Spleen (tissue), 11 donors: ENCODE results near the gene H6PD. TPM values are rescaled to one million over a fixed set of nuclear protein-coding genes. Genes with fewer than 3 reads are reported as not detected.

Experiments used
- DNase-seq: peaks from one replicate; pipeline ENCODE4 v3.0.0-alpha.2; 2020
- H3K27ac ChIP-seq, 8 donors: fragments of 200-600 bp; sonication (generic) in 7 of 8; 1 replicate in 4 of 8; 2 replicates in 4 of 8; pipeline versions ENCODE4 v1.5.0 to v1.8.0; 2016 to 2021; ENCODE audit warnings: inconsistent platforms in 4 of 8, mild to moderate bottlenecking in 4 of 8, moderate library complexity in 1 of 8
- H3K27me3 ChIP-seq, 7 donors: fragments of 200-600 bp; sonication (generic) in 6 of 7; replicated peaks in 1 of 7; 1 replicate in 4 of 7; 2 replicates in 3 of 7; pipeline versions ENCODE4 v1.5.0 to v1.8.0; 2016 to 2021; ENCODE audit warnings: inconsistent platforms in 3 of 7, mild to moderate bottlenecking in 1 of 7
- H3K36me3 ChIP-seq, 6 donors: fragments of 200-600 bp; sonication (generic) in 5 of 6; 1 replicate in 4 of 6; 2 replicates in 2 of 6; pipeline versions ENCODE4 v1.5.0 to v1.8.0; 2016 to 2021; ENCODE audit warnings: inconsistent platforms in 2 of 6
- H3K4me1 ChIP-seq, 6 donors: fragments of 200-600 bp; sonication (generic) in 5 of 6; 1 replicate in 3 of 6; 2 replicates in 3 of 6; pipeline versions ENCODE4 v1.5.0 to v1.8.0; 2016 to 2021; ENCODE audit warnings: inconsistent platforms in 3 of 6
- H3K4me3 ChIP-seq, 8 donors: fragments of 200-600 bp; sonication (generic) in 7 of 8; 1 replicate in 4 of 8; 2 replicates in 4 of 8; pipeline versions ENCODE4 v1.5.0 to v1.8.0; 2016 to 2021; ENCODE audit warnings: inconsistent platforms in 4 of 8, mild to moderate bottlenecking in 4 of 8, moderate library complexity in 2 of 8
- H3K9me3 ChIP-seq, 8 donors: fragments of 200-600 bp; sonication (generic) in 7 of 8; 1 replicate in 4 of 8; 2 replicates in 4 of 8; pipeline versions ENCODE4 v1.5.0 to v1.8.0; 2016 to 2021; ENCODE audit warnings: inconsistent platforms in 4 of 8
- POLR2A ChIP-seq, 3 donors: fragments of 450-650 bp; IDR thresholded peaks; one replicate each; pipeline ENCODE4 v1.5.1; 2017; ENCODE audit warnings: antibody characterized with exemption in 3 of 3, mild to moderate bottlenecking in 1 of 3
- POLR2AphosphoS5 ChIP-seq, 3 donors: sonication (generic); formaldehyde crosslinking; IDR thresholded peaks; one replicate each; pipeline ENCODE4 v1.5.1; 2017; ENCODE audit warnings: antibody characterized with exemption in 3 of 3
- WGBS, 5 donors: extraction: QIAGEN DNeasy Blood & Tissue Kit in 3 of 5; methylation state at CpG; one replicate each; pipeline versions ENCODE4 v1.1.5 to v1.1.7; 2013 to 2018; 5-methylcytosine and 5-hydroxymethylcytosine counted together
- intact Hi-C: fragments of 100-400 bp; cut with DNase I; formaldehyde crosslinking; loops from one replicate; pipeline ENCODE4 v1.15.0; 2023; ENCODE audit warnings: low total_unique reads
- polyA plus RNA-seq, 3 donors: library from polyadenylated mRNA; stranded (reverse); fragments of 200-250 nt; gene quantifications; one replicate each; pipeline ENCODE4 v1.2.1, GENCODE V29; 2013
- total RNA-seq, 7 donors: library from RNA; depleted of rRNA in 3 of 7; stranded (reverse); fragments of >200 nt in 3 of 7; fragmentation: NEBNext Ultra II Directional in 4 of 7; extraction: Animal tissue kit (Norgen Biotek cat#: 25700) in 4 of 7; gene quantifications; one replicate each; pipeline versions ENCODE4 v1.1.0 to v1.2.1, GENCODE V29; 2016 to 2021
- TF ChIP-seq, protein P1 (sequence below), 11 experiments: fragments of 200-600 bp in 7 of 11; fragments of 450-650 bp in 4 of 11; sonication (generic) in 4 of 11; IDR thresholded peaks in 8 of 11; conservative IDR thresholded peaks in 3 of 11; 1 replicate in 7 of 11; 2 replicates in 4 of 11; pipeline versions ENCODE4 v1.4.0 to v1.8.0; 2016 to 2021; ENCODE audit warnings: antibody characterized with exemption in 11 of 11, inconsistent platforms in 4 of 11, mild to moderate bottlenecking in 1 of 11
- donor health status: healthy with polysubstance abuse.
- donor health status: DM: no; HTN: no; CAD: no; lungs with moderate emphysema.
- donor health status: DM: no; HTN: no; CAD: no.
- donor health status: Bipolar disorder and iron deficiency.
- donor health status: healthy.
- donor health status: DM: no; HTN: no; CAD: no.
- donor health status: DM: yes; HTN: yes; CAD: no.

The H6PD gene
- total and polyA plus RNA-seq, 10 donors, result 4.5 to 55.3 (median 35.5) TPM

DNA sequence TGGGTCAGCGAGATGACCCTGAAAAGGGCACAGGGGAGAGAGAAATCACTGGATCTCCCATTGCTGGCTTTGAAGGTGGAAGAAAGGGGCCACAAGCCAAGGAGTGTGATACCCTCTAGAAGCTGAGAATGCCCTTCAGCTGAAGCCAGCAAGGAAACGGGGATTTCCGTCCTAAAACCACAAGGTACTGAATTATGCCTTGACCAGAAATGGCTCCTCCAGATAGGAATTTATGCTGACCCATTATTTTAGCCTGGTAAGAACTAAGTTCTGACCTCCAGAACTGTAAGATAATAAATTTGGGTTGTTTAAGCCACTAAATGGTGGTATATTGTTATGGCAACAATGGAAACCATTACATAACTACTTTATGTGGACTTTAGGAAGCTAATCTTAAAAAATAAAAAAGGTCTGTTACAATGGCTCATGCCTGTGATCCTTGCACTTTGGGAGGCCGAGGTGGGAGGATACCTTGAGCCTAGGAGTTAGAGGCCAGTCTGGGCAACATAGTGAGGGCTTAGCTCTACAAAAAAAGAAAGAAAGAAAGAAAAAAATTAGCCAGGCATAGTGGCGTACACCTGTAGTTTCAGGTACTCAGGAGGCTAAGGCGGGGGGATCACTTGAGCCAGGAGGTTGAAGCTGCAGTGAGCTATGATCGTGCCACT lies 3.6 kb upstream of the H6PD start:
- peaks cover 0 to 6% (median 0%) of the 10 kb centered on the region in 8 donors for H3K9me3 ChIP-seq
- peaks cover 0 to 12% (median 0%) of the 10 kb centered on the region in 7 donors for H3K27me3 ChIP-seq
- no peak overlapping the region for H3K4me3 ChIP-seq
- H3K27ac ChIP-seq, result peak overlapping the region in 1 of 8 donors; percentile 96
- H3K4me1 ChIP-seq, result peaks cover 13 to 60% (median 29%) of the 10 kb centered on the region in 6 donors
- intact Hi-C loops, result no loop called here
- peak; percentile 31 for DNase-seq
- no peaks in the 10 kb centered on the region for H3K36me3 ChIP-seq
- 70 to 81% (median 72%) methylated on average over 7 of the region's 7 CpGs for WGBS, 5 donors
- TF ChIP-seq POLR2AphosphoS5 (IDR thresholded peaks at IDR 0.05) (no peak), POLR2A (IDR thresholded peaks at IDR 0.05) (no peak)
- TF ChIP-seq, protein P1, sequence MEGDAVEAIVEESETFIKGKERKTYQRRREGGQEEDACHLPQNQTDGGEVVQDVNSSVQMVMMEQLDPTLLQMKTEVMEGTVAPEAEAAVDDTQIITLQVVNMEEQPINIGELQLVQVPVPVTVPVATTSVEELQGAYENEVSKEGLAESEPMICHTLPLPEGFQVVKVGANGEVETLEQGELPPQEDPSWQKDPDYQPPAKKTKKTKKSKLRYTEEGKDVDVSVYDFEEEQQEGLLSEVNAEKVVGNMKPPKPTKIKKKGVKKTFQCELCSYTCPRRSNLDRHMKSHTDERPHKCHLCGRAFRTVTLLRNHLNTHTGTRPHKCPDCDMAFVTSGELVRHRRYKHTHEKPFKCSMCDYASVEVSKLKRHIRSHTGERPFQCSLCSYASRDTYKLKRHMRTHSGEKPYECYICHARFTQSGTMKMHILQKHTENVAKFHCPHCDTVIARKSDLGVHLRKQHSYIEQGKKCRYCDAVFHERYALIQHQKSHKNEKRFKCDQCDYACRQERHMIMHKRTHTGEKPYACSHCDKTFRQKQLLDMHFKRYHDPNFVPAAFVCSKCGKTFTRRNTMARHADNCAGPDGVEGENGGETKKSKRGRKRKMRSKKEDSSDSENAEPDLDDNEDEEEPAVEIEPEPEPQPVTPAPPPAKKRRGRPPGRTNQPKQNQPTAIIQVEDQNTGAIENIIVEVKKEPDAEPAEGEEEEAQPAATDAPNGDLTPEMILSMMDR (IDR thresholded peaks at IDR 0.05 in 8 of 11, conservative IDR thresholded peaks at IDR 0.05 in 3 of 11), result no peak

DNA sequence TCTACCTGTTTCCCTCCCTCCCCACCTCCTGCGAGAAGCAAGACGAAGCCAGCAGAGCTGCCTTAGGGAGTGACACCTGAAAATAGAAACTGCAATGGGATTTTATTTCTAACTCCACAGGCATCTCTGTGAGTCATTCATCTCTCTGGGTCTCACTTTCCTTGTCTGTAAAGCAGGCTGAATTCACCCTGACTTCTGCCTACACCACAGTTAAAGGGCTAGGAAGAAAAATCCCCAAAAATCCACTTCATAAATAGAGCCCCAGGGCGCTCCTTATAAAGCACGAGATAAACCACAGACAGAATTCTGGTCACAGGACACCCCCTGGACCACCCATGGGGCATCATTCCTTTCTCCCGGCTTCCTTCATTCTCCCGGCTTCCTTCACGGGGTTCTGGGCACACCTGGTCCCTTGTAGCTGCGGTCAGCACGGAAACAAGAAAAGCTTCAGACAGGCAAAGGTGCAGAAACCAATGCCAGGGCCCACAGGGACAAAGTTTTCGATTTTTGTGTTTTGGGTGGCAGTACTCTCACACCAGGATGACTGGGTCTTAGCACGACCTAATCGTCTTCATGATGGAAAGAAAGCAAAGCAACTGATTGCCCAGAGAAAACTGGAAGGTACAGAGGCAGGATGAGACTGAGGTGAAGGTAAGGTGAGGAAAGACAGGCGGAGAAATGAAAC lies 2.8 kb upstream of the H6PD start:
- Histone ChIP-seq H3K27me3 (peaks cover 0 to 5% (median 0%) of the 10 kb centered on the region in 7 donors), H3K27ac (peak overlapping the region in 2 of 8 donors; percentile 43 to 96), H3K4me1 (peaks cover 21 to 67% (median 37%) of the 10 kb centered on the region in 6 donors), H3K4me3 (no peak overlapping the region), H3K9me3 (peaks cover 0 to 6% (median 0%) of the 10 kb centered on the region in 8 donors), H3K36me3 (no peaks in the 10 kb centered on the region)
- peak; percentile 34 for DNase-seq
- intact Hi-C loops, result no loop called here
- WGBS, 5 donors, result 74 to 87% (median 83%) methylated on average over 13 of the region's 13 CpGs
- TF ChIP-seq, protein P1 (IDR thresholded peaks at IDR 0.05 in 8 of 11, conservative IDR thresholded peaks at IDR 0.05 in 3 of 11), result no peak
- no peak for TF ChIP-seq POLR2AphosphoS5 (IDR thresholded peaks at IDR 0.05)

DNA sequence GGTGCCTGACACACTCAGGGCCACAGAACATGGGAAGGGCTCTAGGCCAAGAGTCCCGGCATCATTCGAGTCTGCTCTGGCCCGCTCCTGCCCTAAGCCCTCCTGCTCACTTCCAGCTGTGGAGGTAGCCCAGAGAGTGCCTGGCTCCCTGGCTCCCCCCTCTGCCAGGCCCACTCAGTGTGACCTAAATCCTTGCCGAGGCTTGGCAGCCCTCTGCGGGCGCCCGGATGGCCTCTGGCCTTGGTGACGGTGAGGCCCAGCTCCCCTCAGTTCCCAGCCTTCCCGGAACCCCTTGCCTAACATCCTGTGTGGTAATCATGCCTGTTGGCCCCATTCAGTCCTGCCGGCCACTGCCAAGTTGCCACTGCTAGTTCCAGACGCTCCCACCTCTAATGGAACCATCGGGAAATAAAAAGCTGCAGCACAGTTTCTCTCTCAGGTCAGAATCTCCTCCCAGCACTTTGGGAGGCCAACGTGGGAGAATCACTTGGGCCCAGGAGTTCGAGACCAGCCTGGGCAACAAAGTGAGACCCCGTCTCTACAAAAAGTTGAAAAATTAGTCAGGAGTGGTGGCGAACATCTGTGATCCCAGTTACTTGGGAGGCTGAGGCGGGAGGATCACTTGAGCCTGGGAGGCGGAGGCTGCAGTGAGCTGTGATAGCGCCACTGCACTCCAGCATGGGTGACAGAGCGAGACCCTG lies 1.2 kb upstream of the H6PD start:
- Histone ChIP-seq H3K27me3 (no peaks in the 10 kb centered on the region), H3K36me3 (no peaks in the 10 kb centered on the region), H3K27ac (peak overlapping the region; percentile 73 to 98 (median 96)), H3K4me3 (peak overlapping the region in 4 of 8 donors; percentile 51 to 76 (median 56)), H3K9me3 (peaks cover 0 to 6% (median 0%) of the 10 kb centered on the region in 8 donors), H3K4me1 (peaks cover 30 to 81% (median 51%) of the 10 kb centered on the region in 6 donors)
- TF ChIP-seq POLR2A (IDR thresholded peaks at IDR 0.05) (peak in 1 of 3 donors; percentile 30), POLR2AphosphoS5 (IDR thresholded peaks at IDR 0.05) (peak; percentile 87 to 92 (median 89))
- TF ChIP-seq, protein P1 (IDR thresholded peaks at IDR 0.05 in 8 of 11, conservative IDR thresholded peaks at IDR 0.05 in 3 of 11), result peak in 2 of 11 experiments; percentile 18 to 29
- 42 to 66% (median 58%) methylated on average over 20 of the region's 20 CpGs for WGBS, 5 donors
- DNase-seq, result peak; percentile 91
- intact Hi-C loops, result no loop called here
